Skeletal muscle satellite cell (primary cell): ENCODE results near the gene SPATA31D3.
"Not testable (repeated sequence)": the region's sequence is repeated elsewhere in the genome, so short reads cannot be mapped to it uniquely, and the experiment has no call there.

Source experiments
- H3K27me3 ChIP-seq: 2 replicates; pipeline ENCODE4 v1.7.0; 2013; ENCODE audit warnings: low read length; ENCODE audit not compliant: control insufficient read depth, insufficient read depth
- H3K36me3 ChIP-seq: 2 replicates; pipeline ENCODE4 v1.7.0; 2013; ENCODE audit warnings: mild to moderate bottlenecking, control low read depth, low read length; ENCODE audit not compliant: insufficient read depth
- H3K4me1 ChIP-seq: 2 replicates; pipeline ENCODE4 v1.7.0; 2013; ENCODE audit warnings: low read length; ENCODE audit not compliant: control insufficient read depth, insufficient read depth
- H3K4me2 ChIP-seq: 2 replicates; pipeline ENCODE4 v1.7.0; 2013; ENCODE audit warnings: mild to moderate bottlenecking, low read length
- H3K4me3 ChIP-seq: 2 replicates; pipeline ENCODE4 v1.7.0; 2013; ENCODE audit warnings: low read length
- H3K9ac ChIP-seq: 2 replicates; pipeline ENCODE4 v1.7.0; 2013; ENCODE audit warnings: mild to moderate bottlenecking, low read depth, low read length, moderate library complexity
- H3K9me3 ChIP-seq: replicated peaks from 2 replicates; pipeline ENCODE4 v1.7.0; 2013; ENCODE audit warnings: mild to moderate bottlenecking, control low read depth, low read length

Gene SPATA31D3

GRCh38 chr9:81930147-81930546, 13.2 kb upstream of the SPATA31D3 start:
- not testable (repeated sequence) for H3K27me3 ChIP-seq, H3K9ac ChIP-seq

DNA sequence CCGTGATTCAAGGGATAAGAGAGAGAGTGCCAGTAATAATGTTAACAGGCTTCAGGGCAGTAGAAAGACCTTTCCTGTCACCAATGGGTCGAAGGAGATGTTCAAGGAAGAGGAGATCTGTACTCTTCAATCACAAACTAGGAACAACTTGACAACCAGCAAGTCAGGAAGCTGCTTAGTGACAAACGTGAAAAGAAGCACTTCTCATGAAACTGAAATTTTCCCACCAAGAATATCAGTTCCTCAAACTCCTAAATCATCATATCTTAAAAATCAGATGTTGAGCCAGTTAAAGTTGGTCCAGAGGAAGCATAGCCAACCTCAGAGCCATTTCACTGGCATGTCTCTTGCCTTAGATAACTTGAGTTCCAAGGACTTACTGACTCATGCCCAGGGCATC, 9.8 kb upstream of the SPATA31D3 start:
- not testable (repeated sequence) for H3K9ac ChIP-seq, H3K36me3 ChIP-seq, H3K4me2 ChIP-seq, H3K27me3 ChIP-seq, H3K9me3 ChIP-seq, H3K4me1 ChIP-seq, H3K4me3 ChIP-seq

More at GRCh38 chr9:81930147-81930546, 13.2 kb upstream of the SPATA31D3 start:
- not testable (repeated sequence) for H3K9me3 ChIP-seq, H3K4me2 ChIP-seq, H3K4me1 ChIP-seq, H3K4me3 ChIP-seq, H3K36me3 ChIP-seq

GRCh38 chr9:81948650-81949049, 5.3 kb downstream of the SPATA31D3 start:
- H3K4me3 ChIP-seq, H3K9me3 ChIP-seq, H3K4me2 ChIP-seq, H3K4me1 ChIP-seq, H3K9ac ChIP-seq, H3K27me3 ChIP-seq, H3K36me3 ChIP-seq: not testable (repeated sequence)

DNA sequence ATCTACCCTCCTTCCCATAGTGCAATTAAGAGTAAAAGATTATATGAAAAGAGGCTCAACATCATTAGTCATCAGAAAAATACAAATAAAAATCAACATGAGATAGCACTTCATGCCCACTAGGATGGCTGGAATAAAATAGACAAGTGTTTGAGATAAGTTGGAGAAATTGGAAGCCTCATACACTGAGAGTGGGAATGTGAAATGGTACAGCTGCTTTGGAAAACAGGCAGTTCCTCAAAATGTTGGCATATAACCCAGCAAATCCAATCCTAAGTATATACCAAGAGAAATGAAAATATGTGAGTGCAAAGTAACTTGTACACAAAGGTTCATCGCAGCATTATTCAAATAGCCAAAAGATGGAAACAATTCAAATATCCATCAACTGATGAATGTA, 9.8 kb downstream of the SPATA31D3 start:
- no peaks in the 10 kb centered on the region for H3K9me3 ChIP-seq
- H3K27me3 ChIP-seq: no peaks in the 10 kb centered on the region
- no peaks in the 10 kb centered on the region for H3K4me1 ChIP-seq
- no peaks in the 10 kb centered on the region for H3K36me3 ChIP-seq
- no peak overlapping the region for H3K9ac ChIP-seq
- no peak overlapping the region for H3K4me2 ChIP-seq
- H3K4me3 ChIP-seq: no peak overlapping the region

DNA sequence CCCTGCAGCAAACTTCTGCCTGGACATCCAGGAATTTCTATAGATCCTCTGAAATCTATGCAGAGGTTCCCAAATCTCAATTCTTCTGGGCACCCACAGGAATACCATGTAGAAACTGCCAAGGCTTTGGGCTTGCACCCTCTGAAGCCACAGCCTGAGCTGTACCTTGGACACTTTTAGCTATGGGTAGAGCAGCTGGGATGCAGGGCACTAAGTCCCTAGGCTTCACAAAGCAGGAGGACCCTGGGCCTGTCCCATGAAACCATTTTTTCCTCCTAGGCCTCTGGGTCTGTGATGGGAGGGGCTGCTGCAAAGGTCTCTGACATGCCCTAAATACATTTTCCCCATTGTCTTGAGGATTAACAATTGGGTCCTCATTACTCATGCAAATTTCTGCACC, 12.3 kb downstream of the SPATA31D3 start:
- H3K36me3 ChIP-seq: no peaks in the 10 kb centered on the region
- no peak overlapping the region for H3K9ac ChIP-seq
- H3K4me3 ChIP-seq: no peak overlapping the region

GRCh38 chr9:81964218-81965171, 21.2 kb downstream of the SPATA31D3 start:
- no peaks in the 10 kb centered on the region for H3K27me3 ChIP-seq

More for the DNA sequence above, 12.3 kb downstream of the SPATA31D3 start:
- Histone ChIP-seq H3K27me3 (no peaks in the 10 kb centered on the region), H3K4me1 (no peaks in the 10 kb centered on the region), H3K4me2 (no peak overlapping the region), H3K9me3 (no peaks in the 10 kb centered on the region)

GRCh38 chr9:81968026-81968425, 24.7 kb downstream of the SPATA31D3 start:
- Histone ChIP-seq H3K4me1 (no peaks in the 10 kb centered on the region), H3K9me3 (no peaks in the 10 kb centered on the region), H3K4me2 (no peak overlapping the region), H3K36me3 (no peaks in the 10 kb centered on the region), H3K4me3 (no peak overlapping the region), H3K9ac (no peak overlapping the region), H3K27me3 (no peaks in the 10 kb centered on the region)

More at GRCh38 chr9:81964218-81965171, 21.2 kb downstream of the SPATA31D3 start:
- Histone ChIP-seq H3K36me3 (no peaks in the 10 kb centered on the region), H3K9me3 (no peaks in the 10 kb centered on the region), H3K4me3 (no peak overlapping the region), H3K9ac (no peak overlapping the region), H3K4me1 (no peaks in the 10 kb centered on the region), H3K4me2 (no peak overlapping the region)

GRCh38 chr9:81969971-81970370, 26.7 kb downstream of the SPATA31D3 start:
- H3K9ac ChIP-seq: no peak overlapping the region
- H3K4me1 ChIP-seq: no peaks in the 10 kb centered on the region
- H3K4me3 ChIP-seq: no peak overlapping the region
- no peak overlapping the region for H3K4me2 ChIP-seq
- H3K36me3 ChIP-seq: no peaks in the 10 kb centered on the region
- H3K27me3 ChIP-seq: no peaks in the 10 kb centered on the region
- no peaks in the 10 kb centered on the region for H3K9me3 ChIP-seq

DNA sequence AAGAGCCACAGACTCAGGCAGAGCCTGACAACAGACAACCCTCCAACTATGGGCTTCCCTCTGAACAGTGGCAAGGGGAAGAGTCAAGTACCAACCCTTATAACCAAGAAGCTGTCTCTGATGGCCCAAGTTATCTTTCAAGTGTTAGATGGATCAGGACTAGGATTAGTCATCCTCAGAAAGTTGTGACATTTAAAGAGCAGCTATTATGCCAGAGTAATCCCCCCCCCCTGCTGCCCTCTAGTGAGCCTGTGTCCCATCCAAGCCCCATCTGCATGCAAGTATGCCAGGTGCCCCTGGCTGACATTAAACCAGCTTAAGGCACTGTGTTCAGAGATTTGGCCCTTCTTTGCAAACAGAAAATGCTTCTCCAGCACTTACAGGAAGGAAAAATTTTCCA, 28.4 kb downstream of the SPATA31D3 start:
- no peaks in the 10 kb centered on the region for H3K9me3 ChIP-seq
- no peak overlapping the region for H3K4me2 ChIP-seq
- no peaks in the 10 kb centered on the region for H3K27me3 ChIP-seq
- no peak overlapping the region for H3K9ac ChIP-seq
- no peak overlapping the region for H3K4me3 ChIP-seq
- no peaks in the 10 kb centered on the region for H3K4me1 ChIP-seq
- no peaks in the 10 kb centered on the region for H3K36me3 ChIP-seq

GRCh38 chr9:81974764-81975163, 31.5 kb downstream of the SPATA31D3 start:
- H3K4me2 ChIP-seq: no peak overlapping the region
- H3K9me3 ChIP-seq: no peaks in the 10 kb centered on the region
- no peak overlapping the region for H3K9ac ChIP-seq
- H3K4me1 ChIP-seq: no peaks in the 10 kb centered on the region
- no peaks in the 10 kb centered on the region for H3K27me3 ChIP-seq
- H3K4me3 ChIP-seq: no peak overlapping the region
- H3K36me3 ChIP-seq: no peaks in the 10 kb centered on the region

GRCh38 chr9:81976351-81976750, 33.1 kb downstream of the SPATA31D3 start:
- H3K4me3 ChIP-seq: no peak overlapping the region
- H3K9ac ChIP-seq: no peak overlapping the region
- H3K9me3 ChIP-seq: no peaks in the 10 kb centered on the region
- no peaks in the 10 kb centered on the region for H3K36me3 ChIP-seq
- H3K4me1 ChIP-seq: no peaks in the 10 kb centered on the region
- no peaks in the 10 kb centered on the region for H3K27me3 ChIP-seq
- no peak overlapping the region for H3K4me2 ChIP-seq

GRCh38 chr9:81979196-81979595, 35.9 kb downstream of the SPATA31D3 start:
- Histone ChIP-seq H3K9ac (no peak overlapping the region), H3K27me3 (no peaks in the 10 kb centered on the region), H3K4me1 (no peaks in the 10 kb centered on the region), H3K4me2 (no peak overlapping the region), H3K36me3 (no peaks in the 10 kb centered on the region), H3K4me3 (no peak overlapping the region), H3K9me3 (no peaks in the 10 kb centered on the region)
